MM.1S (cell line): ENCODE results near the gene STS.

Experiments used
- DNase-seq: peaks from one replicate; pipeline ENCODE4 v3.0.0-alpha.2; 2015
- H2AFZ ChIP-seq: fragments of 300-600 bp; sonication (generic); 2 replicates; pipeline ENCODE4 v1.6.0; 2016; ENCODE audit warnings: antibody characterized with exemption, low read length
- H3F3A ChIP-seq: fragments of 300-600 bp; sonication (generic); 2 replicates; pipeline ENCODE4 v1.6.1; 2016; ENCODE audit warnings: mild to moderate bottlenecking, antibody characterized with exemption, low read length, moderate library complexity, mixed read lengths; ENCODE audit not compliant: insufficient read depth
- H3K27ac ChIP-seq: fragments of 300-600 bp; sonication (generic); 2 replicates; pipeline ENCODE4 v1.5.1; 2016; ENCODE audit warnings: mild to moderate bottlenecking, low read length
- H3K27me3 ChIP-seq: fragments of 300-600 bp; sonication (generic); replicated peaks from 2 replicates; pipeline ENCODE4 v1.6.0; 2016; ENCODE audit warnings: low read length; ENCODE audit not compliant: insufficient read depth
- H3K36me3 ChIP-seq: fragments of 300-600 bp; sonication (generic); replicated peaks from 2 replicates; pipeline ENCODE4 v1.6.1; 2016; ENCODE audit warnings: mild to moderate bottlenecking, low read length, mixed read lengths; ENCODE audit not compliant: insufficient read depth
- H3K4me1 ChIP-seq: fragments of 300-600 bp; sonication (generic); 2 replicates; pipeline ENCODE4 v1.6.1; 2016; ENCODE audit warnings: low read length, mixed read lengths
- H3K4me2 ChIP-seq: fragments of 300-600 bp; sonication (generic); 2 replicates; pipeline ENCODE4 v1.6.0; 2016; ENCODE audit warnings: low read depth, low read length
- H3K4me3 ChIP-seq: fragments of 300-600 bp; sonication (generic); 2 replicates; pipeline ENCODE4 v1.5.1; 2016; ENCODE audit warnings: low read length, mixed read lengths
- H3K79me2 ChIP-seq: fragments of 300-600 bp; sonication (generic); 2 replicates; pipeline ENCODE4 v1.6.1; 2016; ENCODE audit warnings: mixed run types, low read length, mixed read lengths
- H3K9ac ChIP-seq: fragments of 300-600 bp; sonication (generic); 2 replicates; pipeline ENCODE4 v1.6.1; 2016; ENCODE audit warnings: low read length, mixed read lengths
- H3K9me2 ChIP-seq: fragments of 300-600 bp; sonication (generic); replicated peaks from 2 replicates; pipeline ENCODE4 v1.6.1; 2016; ENCODE audit warnings: mild to moderate bottlenecking, low read length, mixed read lengths; ENCODE audit not compliant: insufficient read depth
- H3K9me3 ChIP-seq: fragments of 300-600 bp; sonication (generic); replicated peaks from 2 replicates; pipeline ENCODE4 v1.6.1; 2016; ENCODE audit warnings: mild to moderate bottlenecking, low read length, mixed read lengths; ENCODE audit not compliant: insufficient read depth
- H4K20me1 ChIP-seq: fragments of 300-600 bp; sonication (generic); 2 replicates; pipeline ENCODE4 v1.6.1; 2016; ENCODE audit warnings: mild to moderate bottlenecking, low read length, moderate library complexity, mixed read lengths; ENCODE audit not compliant: insufficient read depth
- CTCF ChIP-seq: fragments of 300-600 bp; sonication (generic); IDR thresholded peaks from 2 replicates; pipeline ENCODE4 v1.5.1; 2016; ENCODE audit warnings: antibody characterized with exemption, low read length, mixed read lengths
- EZH2 ChIP-seq: fragments of 300-600 bp; sonication (generic); optimal IDR thresholded peaks from 2 replicates; pipeline ENCODE3; 2017; ENCODE audit warnings: low read depth, mild to moderate bottlenecking, antibody characterized with exemption, low read length, mixed read lengths
- EZH2phosphoT487 ChIP-seq: fragments of 300-600 bp; sonication (generic); IDR thresholded peaks from 2 replicates; pipeline ENCODE4 v1.6.1; 2018; ENCODE audit warnings: antibody characterized with exemption, low read length

Gene STS

GRCh38 chrX:7149411-7149810, 1.9 kb downstream of the STS start:
- no peak overlapping the region for H3K9ac ChIP-seq

GRCh38 chrX:7153231-7153630, 5.7 kb downstream of the STS start:
- Histone ChIP-seq H3F3A (no peaks in the 10 kb centered on the region), H3K4me1 (0 out of 2 replicates have a peak, but pooled peaks cover 3% of the 10 kb centered on the region), H3K9ac (no peak overlapping the region), H3K79me2 (no peaks in the 10 kb centered on the region), H3K4me3 (no peak overlapping the region), H3K36me3 (no peaks in the 10 kb centered on the region), H3K27me3 (no peaks in the 10 kb centered on the region), H3K27ac (no peak overlapping the region), H3K9me2 (no peaks in the 10 kb centered on the region), H2AFZ (no peak overlapping the region), H4K20me1 (no peaks in the 10 kb centered on the region), H3K4me2 (no peak overlapping the region), H3K9me3 (no peaks in the 10 kb centered on the region)
- DNase-seq = no peak
- TF ChIP-seq CTCF (no peak), EZH2phosphoT487 (no peak), EZH2 (no peak)

More at GRCh38 chrX:7149411-7149810, 1.9 kb downstream of the STS start:
- H3K36me3 ChIP-seq = no peaks in the 10 kb centered on the region
- 0 out of 2 replicates have a peak, but pooled peaks cover 3% of the 10 kb centered on the region for H3K4me1 ChIP-seq
- H4K20me1 ChIP-seq = no peaks in the 10 kb centered on the region
- no peak for DNase-seq
- H3K4me2 ChIP-seq = no peak overlapping the region
- TF ChIP-seq CTCF (no peak), EZH2 (no peak), EZH2phosphoT487 (no peak)
- H3K4me3 ChIP-seq = no peak overlapping the region
- no peak overlapping the region for H3K27ac ChIP-seq
- no peaks in the 10 kb centered on the region for H3K9me3 ChIP-seq
- no peaks in the 10 kb centered on the region for H3K9me2 ChIP-seq
- H3K79me2 ChIP-seq = peaks cover 26% of the 10 kb centered on the region
- H3K27me3 ChIP-seq = no peaks in the 10 kb centered on the region
- no peaks in the 10 kb centered on the region for H3F3A ChIP-seq
- no peak overlapping the region for H2AFZ ChIP-seq

- H2AFZ ChIP-seq = no peak overlapping the region
- H3K9ac ChIP-seq = no peak overlapping the region
- H3K79me2 ChIP-seq = no peaks in the 10 kb centered on the region
- no peak overlapping the region for H3K4me3 ChIP-seq
- no peaks in the 10 kb centered on the region for H3K27me3 ChIP-seq
- no peaks in the 10 kb centered on the region for H3K4me1 ChIP-seq
- H3F3A ChIP-seq = no peaks in the 10 kb centered on the region
- no peaks in the 10 kb centered on the region for H3K36me3 ChIP-seq
- TF ChIP-seq EZH2phosphoT487 (no peak), EZH2 (no peak), CTCF (no peak)
- no peaks in the 10 kb centered on the region for H3K9me2 ChIP-seq
- no peak overlapping the region for H3K4me2 ChIP-seq
- no peaks in the 10 kb centered on the region for H3K9me3 ChIP-seq
- no peaks in the 10 kb centered on the region for H4K20me1 ChIP-seq
- DNase-seq = no peak
- no peak overlapping the region for H3K27ac ChIP-seq
These were observed 6.6 kb downstream of the STS start for GRCh38 chrX:7154041-7154597.
